Measurements from ENCODE around the gene SMC5.
"Not testable (repeated sequence)": the region's sequence is repeated elsewhere in the genome, so short reads cannot be mapped to it uniquely, and the experiment has no call there.

The SMC5 gene

GRCh38 chr9:70367305-70367930 is 108.6 kb downstream of the SMC5 start:
- no peak for DNase-seq (ENCODE audit: low read depth)

DNA sequence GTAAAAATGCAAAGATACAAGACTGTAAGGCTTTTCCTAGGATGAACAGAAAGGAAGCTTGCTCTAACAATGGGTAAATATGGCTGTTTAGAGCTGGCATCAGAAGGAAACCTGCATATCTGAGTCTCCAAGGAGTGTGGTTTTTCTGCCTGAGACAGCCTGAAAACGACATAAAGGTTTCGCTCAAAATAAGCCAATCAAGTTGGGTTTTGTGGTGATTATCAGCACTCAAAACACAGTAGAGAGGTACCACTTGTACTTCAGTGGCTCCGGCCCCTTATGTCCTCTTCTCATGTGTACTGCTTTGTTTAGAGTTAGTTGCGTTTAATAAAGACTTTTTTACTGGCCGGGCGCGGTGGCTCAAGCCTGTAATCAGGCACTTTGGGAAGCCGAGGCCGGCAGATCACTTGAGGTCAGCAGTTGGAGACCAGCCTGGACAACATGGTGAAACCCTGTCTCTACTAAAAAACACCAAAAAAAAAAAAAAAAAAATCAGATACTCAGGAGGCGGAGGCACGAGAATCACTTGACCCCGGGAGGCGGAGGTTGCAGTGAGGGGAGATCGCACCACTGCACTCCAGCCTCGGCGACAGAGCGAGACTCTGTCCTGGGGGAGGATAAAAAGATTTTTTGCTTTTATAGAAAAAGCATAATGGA is 116.3 kb downstream of the SMC5 start:
- no peak for DNase-seq (ENCODE audit: low read depth)

DNA sequence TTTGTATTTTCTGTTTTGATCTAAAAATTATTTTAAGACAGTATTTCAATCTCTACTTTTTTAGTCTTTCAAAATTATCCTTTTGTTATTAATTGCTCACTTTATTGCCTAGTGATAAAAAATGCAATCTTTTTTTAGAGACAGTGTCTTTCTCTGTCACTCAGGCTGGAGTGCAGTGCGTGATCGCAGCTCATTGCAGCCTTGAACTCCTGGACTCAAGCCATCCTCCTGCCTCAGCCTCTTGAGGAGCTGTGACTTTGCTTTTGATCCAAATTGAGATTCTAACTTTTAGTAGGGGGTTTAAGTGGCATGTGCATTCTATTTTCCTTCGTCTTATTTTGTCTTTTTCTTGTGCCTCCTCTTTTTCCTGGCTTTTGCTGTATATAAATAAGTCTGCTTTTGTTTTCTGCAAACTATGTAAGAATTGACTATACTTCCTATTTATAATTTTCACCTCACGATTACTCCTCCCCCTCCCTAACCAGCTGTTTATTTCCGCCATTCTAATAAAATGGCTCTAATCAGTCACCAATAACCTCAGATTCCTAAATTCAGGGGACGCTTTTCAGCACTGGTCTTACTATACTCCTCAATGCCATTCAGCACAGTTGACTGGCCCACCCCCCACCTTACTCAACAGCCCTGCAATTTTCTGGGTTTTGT is 123.4 kb downstream of the SMC5 start:
- no peak for DNase-seq (ENCODE audit: low read depth)

- no peak for DNase-seq (ENCODE audit: low read depth)
Observed at GRCh38 chr9:70382709-70383605, 124.2 kb downstream of the SMC5 start.

GRCh38 chr9:70385426-70385825 is 126.6 kb downstream of the SMC5 start:
- no peak for DNase-seq (ENCODE audit: low read depth)

DNA sequence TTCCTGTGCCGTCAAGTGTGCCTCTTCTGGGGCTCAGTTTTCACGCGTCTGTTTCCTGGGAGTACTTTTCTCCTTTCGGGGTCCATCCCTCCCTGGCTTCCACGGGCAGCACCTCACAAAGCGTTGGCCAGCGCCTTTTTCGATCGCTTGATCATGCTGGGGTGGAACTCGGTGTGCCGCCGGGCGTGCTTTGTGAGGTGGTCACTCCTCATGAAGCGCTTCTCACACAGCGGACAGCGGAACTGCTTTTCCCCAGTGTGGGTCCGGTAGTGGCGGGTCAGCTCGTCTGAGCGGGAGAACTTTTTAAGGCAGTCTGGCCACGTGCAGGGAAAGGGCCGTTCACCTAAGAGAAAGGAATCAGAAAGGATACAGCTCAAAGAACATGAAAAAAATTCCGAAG is 128.9 kb downstream of the SMC5 start:
- DNase-seq (ENCODE audit: low read depth): no peak

DNA sequence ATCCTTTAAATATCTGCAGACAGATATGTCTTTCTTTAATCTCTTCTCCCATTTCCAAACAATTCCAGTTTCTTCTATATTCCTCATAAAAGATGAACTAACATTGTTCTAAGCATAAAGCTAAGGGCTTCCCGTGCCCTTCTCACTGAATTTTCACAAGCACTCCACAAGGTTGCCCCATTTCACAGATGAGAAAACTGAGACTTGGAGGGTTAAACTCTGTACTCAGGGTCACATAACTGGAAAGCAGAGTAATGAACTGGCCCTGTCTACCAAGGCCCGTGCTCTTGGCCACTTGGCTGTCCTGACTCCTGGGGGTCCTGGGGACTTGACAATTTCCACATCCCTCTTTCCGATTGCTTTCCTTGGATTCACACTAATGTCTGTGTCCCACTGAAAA is 130.4 kb downstream of the SMC5 start:
- no peak for DNase-seq (ENCODE audit: low read depth)

DNA sequence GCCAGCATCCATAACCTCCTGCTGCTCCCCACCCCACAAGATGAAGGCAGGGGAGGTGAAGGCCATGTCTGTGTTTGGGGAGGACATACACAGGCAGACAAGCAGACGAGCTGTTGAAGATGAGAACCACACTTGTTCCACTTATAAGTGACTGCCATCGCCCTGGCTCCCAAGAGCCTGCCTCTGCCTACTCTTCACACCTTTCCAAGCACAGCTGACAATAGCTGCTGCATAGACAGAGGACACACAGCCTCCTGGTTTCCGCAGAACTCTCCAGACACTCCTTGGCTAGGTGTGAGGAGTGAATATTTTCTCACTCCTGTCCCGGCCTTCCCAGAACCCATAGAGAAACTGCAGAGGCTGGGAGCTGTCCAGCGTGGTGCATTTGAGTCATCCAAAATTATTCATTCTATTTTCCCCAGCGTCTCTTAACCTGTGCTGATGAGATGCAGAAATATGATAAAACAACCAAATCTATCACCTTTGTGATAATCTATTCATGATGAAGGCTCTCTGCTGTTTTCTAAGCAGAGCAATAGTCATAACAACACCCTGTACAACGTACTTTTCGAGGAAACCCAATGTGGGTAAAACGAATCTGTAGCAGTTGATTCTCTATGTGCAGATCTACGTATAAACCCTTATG is 131.0 kb downstream of the SMC5 start:
- no peak for DNase-seq (ENCODE audit: low read depth)

DNA sequence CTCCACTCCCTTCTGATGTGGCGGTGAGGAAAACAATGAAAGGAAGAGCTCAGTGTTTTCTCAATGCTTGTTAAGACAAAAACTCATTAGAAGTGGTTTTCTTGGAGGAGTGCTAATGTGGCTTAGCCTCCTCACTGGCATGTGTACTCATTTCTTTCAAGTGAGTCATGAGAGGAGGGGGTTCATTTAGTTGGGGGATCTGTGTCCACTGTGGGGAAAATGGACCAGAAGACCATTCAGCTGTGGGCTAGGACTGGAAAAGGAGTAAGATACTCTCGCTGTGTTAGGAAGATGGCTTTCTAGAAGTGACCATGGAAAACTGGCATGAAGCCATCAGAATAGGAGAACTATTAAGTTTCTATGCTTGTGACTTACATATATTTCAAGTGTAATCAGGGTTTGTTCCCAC is 132.2 kb downstream of the SMC5 start:
- DNase-seq (ENCODE audit: low read depth): no peak

DNA sequence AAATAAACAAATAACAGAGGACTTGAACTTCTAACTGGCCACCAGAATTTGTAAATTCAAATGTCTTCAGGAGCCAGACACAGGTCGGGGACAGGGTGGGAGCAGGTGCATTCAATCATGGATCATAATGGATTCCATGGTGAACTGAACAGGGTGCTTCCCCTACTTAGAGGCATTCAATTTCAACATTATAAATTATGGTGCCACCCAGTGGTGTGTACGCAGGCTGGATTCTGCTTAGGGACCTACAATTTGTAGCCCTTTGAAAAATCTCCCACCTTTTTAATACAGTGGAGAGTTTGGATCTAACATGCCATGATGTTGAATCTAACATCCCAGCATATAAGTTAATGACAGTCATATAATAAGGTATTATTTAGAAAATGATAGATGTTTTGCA is 133.4 kb downstream of the SMC5 start:
- DNase-seq (ENCODE audit: low read depth): no peak

GRCh38 chr9:70392850-70393249 is 134.1 kb downstream of the SMC5 start:
- no peak for DNase-seq (ENCODE audit: low read depth)

- DNase-seq (ENCODE audit: low read depth): no peak
Observed at GRCh38 chr9:70395652-70396051, 136.9 kb downstream of the SMC5 start.

DNA sequence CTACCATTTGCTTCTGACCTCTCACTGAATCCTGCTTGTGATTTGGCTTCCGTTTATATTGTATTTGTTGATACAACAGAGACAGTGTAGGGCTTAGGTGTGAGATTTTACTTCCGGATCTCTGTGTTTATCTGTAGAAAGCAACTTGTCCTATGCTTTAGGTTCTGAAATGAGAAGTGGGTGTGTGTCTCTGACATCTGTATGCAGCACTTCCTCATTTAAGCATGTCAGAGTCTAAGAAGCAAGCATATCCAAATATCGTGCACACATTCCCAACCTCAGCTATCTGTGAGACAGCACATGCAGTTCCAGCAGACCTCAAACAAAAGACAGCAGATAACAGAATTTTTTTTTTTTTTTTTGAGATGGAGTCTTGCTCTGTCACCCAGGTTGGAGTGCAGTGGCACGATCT is 139.4 kb downstream of the SMC5 start:
- peak; percentile 81 for DNase-seq (ENCODE audit: low read depth)

DNA sequence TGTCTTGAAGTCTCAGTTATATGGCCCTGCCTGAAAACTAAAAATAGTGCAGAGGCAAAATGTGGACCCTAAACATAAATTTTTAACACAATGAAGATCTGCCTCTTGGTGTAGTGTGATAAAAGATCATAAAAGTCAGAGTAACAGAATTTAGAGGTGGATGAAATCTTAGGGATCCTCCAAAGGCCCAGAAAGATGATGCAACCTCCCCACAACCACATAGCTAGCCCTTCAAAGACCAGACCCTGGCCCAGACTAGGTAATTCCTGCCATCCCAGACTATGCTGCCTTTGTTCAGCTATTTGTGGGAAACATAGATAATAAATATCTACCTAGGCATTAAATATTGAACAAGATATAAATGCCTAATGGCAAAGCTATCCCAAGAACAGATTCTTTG is 140.4 kb downstream of the SMC5 start:
- no peak for DNase-seq (ENCODE audit: low read depth)

DNA sequence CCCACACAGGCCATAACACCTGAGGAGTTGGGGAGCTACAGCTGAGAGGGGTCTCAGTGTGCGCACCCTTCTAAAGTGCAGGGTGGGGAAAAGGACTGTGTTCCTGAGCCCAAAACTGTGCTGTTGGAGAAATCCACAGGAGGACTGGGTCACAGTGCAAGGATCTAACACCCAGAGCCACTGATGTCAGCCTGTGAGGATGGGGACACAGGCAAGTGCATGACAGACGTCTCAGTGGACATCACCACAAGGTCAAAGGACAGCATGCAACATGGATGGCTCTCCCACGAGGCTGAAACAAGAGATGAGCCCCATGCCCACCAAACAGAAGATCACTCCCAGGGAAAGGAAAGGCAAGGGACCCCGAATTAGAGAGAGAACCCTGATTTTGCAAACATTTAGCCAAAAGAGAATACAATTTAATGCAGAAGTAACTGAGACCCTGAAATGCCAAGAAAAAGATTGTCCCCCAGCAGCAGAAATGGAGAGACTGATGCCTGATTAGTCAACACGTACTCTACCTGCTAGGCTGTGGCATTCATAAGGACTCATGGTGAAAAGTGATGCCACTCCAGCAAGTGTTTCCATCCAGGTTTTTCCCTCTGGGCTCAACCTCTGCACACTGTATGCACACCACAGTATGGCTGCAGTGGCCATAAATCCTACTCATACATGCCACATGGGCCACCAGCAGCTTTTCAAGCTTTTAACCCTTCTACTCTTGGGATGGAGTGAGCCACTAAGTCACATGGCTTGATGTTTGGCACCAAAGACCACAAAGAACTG is 141.5 kb downstream of the SMC5 start:
- no peak for DNase-seq (ENCODE audit: low read depth)

DNA sequence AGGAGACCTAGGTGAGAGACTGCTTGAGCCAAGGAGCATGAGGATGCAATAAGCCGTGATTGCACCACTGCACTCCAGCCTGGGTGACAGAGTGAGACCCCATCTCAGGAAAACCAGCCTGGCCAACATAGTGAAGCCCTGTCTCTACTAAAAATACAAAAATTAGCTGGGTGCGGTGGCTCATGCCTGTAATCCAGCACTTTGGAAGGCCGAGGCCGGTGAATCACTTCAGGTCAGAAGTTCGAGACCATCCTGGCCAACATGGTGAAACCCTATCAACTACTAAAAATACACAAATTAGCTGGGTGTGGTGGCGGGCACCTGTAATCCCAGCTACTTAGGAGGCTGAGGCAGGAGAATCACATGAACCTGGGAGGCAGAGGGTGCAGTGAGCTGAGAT is 142.5 kb downstream of the SMC5 start:
- DNase-seq (ENCODE audit: low read depth): not testable (repeated sequence)

DNA sequence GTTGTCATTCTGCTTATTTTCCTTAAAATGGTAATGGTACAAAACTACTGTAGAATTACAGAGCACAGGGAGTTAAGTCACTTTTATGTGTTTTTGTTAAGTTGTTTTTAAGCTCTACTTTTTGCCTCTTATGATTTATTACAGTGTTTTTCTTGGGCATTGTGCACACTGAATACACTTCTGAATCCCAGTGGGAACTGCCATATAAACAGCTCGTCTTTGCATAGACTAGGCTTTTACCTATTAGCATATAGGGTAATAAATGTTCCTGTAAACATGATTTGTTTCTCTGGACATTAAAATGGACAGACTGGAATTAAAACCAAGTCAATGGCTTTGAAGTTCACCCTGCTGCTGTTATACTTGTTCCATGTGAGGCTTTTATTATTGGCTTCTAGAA is 143.4 kb downstream of the SMC5 start:
- DNase-seq (ENCODE audit: low read depth): no peak

- DNase-seq (ENCODE audit: low read depth): no peak
Observed at GRCh38 chr9:70403166-70403565, 144.4 kb downstream of the SMC5 start.

- no peak for DNase-seq (ENCODE audit: low read depth)
Observed at GRCh38 chr9:70403618-70404025, 144.8 kb downstream of the SMC5 start.

- DNase-seq (ENCODE audit: low read depth): no peak
Observed at GRCh38 chr9:70404261-70404660, 145.5 kb downstream of the SMC5 start.

All from CMK (cell line).